GM19099 (cell line): Measurements from ENCODE around the gene CELA2B.

Experiments
- POLR2A ChIP-seq: IDR thresholded peaks from 3 replicates; pipeline ENCODE4 v1.6.1; 2011; ENCODE audit warnings: low read depth; ENCODE audit not compliant: insufficient read length; ENCODE audit errors: extremely low read depth

Gene CELA2B

DNA sequence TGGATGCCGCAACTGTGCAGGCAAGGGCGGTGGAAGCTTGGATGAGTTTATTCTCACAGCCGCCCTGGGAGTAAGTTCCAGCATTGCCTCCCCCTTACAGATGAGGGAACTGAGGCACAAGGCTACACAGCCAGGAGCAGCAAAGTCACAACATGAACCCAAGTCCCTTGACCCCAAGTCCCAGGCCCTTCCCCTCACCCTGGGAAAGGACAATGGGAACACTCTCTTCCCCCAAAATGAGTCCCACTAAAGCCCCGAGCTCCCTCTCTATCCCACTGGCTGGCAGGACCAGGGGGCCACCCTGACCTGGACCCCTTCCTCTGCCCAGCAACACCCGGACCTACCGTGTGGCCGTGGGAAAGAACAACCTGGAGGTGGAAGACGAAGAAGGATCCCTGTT is 33.8 kb upstream of the CELA2B start:
- no peak for TF ChIP-seq POLR2A

DNA sequence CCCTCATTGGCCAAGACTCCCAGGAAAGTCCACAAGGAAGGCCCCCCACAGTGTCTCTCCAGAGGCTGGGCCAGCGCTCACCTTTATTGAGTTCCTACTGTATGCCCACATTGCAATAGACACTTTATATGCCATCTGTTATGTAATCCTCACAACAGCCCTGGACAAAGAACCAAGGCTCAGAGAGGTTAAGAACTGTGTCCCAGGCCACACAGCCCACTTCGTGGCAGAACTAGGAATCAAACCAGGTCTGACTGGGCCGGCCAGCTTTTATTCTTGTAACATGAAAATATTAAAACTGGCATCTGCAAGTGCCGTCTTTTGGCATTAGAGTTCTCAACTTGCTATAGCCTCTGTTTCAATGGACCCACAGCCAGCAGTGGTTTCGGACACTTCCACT is 33.1 kb upstream of the CELA2B start:
- no peak for TF ChIP-seq POLR2A

DNA sequence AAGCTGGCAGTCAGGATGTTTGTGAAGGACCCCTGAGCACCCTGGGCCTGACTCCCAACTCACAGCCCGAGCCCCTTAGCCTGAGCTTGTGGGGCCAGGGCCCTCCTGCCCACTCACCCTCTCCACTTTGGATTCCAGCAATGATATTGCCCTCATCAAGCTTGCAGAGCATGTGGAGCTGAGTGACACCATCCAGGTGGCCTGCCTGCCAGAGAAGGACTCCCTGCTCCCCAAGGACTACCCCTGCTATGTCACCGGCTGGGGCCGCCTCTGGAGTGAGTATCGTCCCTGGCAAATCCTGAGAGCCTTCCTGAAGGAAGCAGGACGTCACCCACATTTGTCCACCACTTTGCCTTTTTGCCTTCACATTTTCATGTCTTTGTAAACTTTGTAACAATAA is 32.6 kb upstream of the CELA2B start:
- TF ChIP-seq POLR2A: no peak

DNA sequence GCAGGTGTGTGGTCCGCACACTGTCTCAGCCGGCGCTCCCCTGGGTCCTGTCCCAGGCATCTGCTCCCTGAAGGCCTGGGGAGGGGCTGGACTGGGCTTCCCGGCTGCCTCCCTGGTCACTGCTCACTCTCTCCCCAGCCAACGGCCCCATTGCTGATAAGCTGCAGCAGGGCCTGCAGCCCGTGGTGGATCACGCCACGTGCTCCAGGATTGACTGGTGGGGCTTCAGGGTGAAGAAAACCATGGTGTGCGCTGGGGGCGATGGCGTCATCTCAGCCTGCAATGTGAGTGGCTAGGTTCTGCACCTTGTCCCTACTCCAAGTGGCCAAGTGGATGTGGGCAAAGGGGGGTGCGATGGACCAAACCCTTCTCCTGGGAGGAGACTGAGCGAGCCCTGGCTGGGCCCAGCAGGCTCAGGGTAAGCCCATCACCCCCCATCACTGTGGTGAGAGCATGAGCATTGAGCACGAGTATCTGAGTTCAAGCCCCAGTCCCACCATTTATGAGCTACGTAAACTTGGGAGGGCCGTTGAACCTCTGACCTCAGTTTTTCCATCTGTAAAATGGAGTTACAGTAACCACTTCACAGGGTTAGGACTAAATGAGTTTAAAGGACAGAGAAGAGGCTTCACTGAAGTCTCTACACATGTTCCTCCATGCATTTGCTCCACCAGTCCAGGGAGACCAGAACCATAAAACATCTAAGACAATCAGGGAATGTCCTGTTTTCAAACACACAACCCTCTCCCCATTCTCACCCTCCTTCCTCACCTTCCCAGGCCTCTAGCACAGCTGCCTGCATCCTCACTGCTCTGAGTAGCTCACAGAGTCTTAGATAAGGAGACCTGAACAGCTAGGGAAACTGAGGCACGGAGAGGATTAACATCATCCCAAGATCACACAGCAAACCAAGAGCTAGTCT is 31.2 kb upstream of the CELA2B start:
- TF ChIP-seq POLR2A: no peak

DNA sequence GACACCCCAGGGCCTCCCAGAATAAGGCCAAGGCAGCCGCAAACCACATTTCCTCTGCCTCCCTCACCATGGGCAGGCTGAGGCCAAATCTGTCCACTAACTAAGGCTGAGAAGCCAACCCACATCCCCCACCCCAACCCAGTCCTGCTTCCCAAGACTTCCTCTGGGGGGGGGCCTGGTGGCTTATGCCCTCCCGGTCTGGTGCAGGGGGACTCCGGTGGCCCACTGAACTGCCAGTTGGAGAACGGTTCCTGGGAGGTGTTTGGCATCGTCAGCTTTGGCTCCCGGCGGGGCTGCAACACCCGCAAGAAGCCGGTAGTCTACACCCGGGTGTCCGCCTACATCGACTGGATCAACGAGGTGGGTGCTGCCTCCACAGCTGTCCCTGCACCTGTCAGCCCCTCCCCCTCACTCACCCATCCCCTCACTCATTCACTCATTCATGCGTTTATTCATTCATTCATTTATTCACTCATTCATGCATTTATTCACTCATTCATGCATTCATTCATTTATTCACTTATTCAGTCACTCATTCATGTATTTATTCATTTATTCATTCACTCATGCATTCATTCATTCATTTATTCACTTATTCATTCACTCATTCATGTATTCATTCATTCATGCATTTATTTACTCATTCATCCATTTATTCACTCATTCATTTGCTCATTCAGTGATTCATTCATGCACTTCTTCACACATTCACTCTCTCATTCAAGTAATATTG is 30.3 kb upstream of the CELA2B start:
- no peak for TF ChIP-seq POLR2A

DNA sequence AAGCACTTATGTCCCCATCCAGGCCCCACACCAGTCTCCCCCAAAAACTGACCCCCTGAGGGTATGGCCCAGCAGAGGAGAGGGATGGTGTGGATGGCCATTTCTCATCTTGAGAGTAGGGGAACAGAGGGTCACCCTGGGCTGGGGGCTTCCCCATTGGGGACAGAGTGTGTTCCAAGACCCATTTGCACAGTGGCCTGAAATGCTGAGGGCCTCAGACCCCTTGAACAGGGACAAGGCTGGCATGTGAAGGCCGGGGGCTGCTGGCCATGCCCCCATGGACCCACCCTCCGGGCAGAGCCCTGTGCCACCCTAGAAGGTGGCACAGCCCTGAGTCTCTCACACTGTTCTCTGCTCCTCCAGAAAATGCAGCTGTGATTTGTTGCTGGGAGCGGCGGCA is 29.7 kb upstream of the CELA2B start:
- no peak for TF ChIP-seq POLR2A

DNA sequence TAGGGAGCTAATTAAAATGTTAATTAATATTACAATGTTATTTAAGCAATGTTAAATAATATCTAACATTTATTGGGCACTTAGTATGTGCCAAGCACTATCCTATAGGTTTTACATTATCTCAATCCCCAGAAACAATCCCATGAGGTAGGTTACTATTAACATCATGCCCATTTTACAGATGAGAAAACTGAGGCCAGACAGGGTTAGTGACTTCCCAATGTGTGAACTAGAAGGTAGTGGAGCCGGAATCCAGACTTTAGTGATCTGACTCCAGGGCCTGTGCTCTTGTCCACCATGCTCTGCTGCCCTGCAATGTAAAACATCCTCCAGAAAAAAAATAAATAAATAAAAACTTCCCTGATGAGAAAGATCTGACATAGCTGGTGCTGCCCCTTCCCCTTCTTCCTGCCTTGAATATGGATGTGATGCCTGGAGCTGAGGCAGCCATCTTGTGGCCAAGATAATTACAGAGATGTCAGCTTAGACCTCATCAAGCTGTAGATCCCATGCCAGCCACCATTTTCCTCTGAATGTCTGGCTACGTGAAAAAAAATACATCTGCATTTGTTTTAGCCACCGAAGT is 26.9 kb upstream of the CELA2B start:
- no peak for TF ChIP-seq POLR2A

DNA sequence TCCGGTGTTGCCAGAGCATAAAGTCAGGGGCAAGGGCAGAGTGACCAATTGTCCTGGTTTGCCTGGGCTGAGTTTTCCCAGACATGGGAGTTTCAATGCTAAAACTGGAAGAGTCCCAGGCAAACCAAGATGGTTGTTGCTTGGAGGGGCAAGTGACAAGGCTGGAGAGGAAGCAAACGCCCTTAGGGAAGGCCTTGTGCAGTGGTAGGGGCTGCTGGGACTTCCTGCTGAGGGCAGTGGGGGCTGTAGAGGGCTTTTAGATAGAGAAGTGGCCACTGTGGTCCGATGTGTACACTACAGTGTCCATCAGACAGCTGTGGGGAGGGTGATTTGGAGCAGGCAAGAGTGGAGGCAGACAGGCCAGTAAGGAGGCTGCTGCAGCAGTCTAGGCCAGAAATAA is 26.3 kb upstream of the CELA2B start:
- TF ChIP-seq POLR2A: no peak

DNA sequence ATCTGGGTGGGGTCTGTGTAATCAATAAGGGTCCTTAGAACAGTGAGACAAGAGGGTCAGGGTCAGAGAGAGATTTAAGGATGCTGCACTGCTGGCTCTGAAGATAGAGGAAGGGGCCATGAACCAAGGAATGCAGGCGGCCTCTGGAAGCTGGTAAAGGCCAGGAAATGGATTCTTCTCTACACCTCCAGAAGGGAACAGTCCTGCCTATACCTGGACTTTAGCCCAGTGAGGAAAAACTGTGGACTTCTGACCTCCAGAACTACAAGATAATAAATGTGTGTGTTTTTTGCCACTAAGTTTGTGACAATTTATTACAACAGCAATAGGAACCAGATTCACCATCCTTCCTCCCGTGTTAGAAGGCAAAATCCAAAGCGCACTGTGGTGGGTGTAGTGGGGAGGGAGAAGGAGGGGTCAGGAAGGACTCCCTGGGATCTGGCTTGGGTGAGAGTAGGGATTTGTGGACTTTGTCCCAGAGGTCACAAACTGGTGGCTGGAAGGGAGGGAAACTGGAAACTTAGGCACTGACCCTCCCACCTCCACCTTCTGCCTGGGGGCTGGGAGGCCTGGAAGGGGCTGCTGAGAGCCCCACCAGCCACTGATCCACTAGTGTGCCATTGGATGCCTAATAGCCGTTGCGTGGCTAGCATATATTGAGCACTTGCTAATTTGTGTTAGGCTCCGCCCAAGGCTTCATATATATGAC is 24.7 kb upstream of the CELA2B start:
- no peak for TF ChIP-seq POLR2A

DNA sequence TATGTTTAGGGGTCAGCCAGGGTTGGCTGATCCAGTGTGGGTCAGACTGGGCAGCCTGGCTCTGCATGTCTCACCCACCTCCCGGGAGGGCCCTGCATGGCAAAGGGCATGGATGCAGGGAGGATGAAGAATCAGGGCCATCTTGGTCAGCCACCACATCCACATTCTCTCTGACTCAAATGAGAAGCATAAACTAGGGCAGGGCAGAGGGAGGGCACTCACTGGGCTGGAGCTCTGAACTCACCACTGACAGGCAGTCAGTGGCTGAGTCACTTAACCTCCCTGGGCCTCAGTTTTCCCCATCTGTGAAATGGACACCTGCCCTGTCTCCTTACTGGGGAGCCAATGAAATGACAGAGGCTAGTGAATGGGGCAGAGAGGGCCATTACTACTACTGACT is 23.7 kb upstream of the CELA2B start:
- no peak for TF ChIP-seq POLR2A

DNA sequence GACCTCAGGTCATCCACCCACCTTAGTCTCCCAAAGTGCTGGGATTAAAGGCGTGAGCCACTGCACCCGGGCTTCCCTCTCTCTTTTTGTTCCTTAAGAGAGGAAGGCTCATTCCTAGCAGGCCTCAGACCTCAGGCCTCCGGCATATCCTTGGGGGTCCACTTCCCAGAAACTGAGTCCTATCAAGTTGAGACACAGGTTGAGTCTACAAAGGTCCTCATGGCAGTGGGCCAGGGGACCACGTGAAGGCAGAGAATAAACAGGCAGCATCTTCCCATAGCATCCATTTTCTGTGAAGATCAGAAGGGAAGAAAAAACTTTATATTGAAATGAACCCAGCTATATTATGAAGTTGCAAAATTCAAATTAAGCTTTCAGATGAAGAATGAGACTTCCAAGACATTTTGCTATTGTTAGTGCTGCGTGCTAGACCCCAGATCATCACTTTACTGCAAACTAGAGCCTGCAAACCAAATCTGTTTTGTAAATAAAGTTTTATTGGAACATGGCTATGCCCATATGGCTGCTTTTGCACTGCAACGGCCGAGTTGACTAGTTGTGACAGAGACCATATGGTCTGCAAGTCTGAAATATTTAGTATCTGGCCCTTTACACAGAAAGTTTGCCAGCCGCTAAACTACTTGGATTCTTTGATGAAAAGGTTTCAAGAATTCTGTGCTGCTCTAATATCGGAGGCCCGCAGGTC is 22.9 kb upstream of the CELA2B start:
- no peak for TF ChIP-seq POLR2A

DNA sequence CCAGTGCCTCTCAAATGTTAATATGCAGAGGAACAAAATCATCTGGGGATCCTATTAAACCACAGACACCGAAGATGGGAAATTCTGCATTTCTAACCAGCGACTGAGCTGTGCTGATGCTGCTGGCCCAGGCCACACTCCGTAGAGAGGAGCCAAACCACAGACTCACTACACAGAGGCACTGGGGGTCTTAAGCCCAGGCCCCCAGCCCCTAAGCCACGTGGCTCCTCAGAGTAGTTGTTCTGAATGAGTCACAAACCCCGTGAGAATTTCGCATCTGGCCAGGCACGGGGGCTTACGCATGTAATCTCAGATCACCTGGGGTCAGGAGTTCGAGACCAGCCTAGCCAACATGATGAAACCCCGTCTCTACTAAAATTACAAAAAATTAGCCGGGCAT is 22.2 kb upstream of the CELA2B start:
- no peak for TF ChIP-seq POLR2A

DNA sequence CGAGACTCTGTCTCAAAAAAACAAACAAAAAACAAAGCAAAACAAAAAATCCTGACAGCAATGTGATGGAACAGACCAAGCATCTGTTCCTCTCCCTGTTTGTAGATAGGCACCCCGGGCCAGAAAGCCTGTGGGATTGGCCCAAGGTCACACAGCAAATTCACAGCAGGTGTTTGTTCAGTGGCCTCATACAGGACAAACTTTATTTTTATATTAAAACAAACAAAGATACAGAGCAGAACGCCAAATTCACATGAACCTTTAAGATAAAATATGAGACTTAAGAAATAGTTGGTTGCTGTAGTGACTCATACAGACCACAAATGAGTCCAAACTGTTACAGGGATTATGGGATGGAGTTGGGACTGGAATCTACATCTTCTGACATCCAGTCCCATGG is 21.6 kb upstream of the CELA2B start:
- no peak for TF ChIP-seq POLR2A

DNA sequence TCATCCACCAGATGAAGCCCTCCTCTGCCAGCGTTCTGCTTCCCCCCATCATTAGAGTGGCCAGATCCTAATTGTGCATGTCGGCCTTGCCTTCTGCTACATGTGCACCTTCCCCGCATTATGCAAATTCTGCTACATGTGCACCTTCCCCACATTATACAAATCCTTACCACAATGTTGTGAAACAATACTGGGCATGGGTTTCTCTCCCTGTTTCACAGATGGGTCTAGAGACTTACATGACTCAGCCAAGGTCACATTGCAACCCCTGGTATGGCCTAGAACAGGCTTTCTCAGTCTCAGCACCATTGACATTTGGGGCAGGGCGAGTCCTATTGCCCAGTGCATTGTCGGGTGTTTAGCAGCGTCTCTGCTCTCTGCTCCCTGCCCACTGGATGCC is 20.4 kb upstream of the CELA2B start:
- no peak for TF ChIP-seq POLR2A

DNA sequence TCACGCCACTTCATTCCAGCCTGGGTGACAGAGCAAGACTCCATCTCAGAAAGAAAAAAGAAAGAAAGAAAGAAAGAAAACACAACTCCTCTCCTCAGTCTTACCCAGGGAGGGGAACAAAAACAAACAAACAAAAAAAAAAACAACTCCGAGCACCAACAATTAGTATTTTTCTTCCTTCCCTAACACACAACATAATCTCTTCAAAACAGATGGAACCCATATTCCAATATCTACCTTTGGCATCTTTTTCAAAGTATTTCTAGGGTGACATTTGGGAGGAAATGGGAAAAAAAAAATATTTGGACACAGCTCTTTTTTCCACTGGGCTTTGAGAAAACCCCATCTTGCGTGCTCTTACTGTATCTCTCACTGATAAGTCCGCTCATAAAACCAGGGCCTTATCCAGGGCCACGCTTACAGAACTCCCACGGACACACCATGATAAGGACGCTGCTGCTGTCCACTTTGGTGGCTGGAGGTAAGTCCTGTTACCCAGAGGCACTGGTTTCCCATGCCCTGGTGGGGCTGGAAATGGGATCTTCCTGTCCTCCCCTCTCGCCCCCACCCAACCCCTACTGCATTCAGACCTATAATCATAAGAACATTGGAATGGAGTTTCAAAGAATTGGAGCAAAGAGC is 19.5 kb upstream of the CELA2B start, which contains the start of gene CELA2A:
CELA2A (plus strand) TSS at position 420 of the 642 bp plus-strand sequence; CDS start at position 442, 22 bp downstream.
- TF ChIP-seq POLR2A: no peak

DNA sequence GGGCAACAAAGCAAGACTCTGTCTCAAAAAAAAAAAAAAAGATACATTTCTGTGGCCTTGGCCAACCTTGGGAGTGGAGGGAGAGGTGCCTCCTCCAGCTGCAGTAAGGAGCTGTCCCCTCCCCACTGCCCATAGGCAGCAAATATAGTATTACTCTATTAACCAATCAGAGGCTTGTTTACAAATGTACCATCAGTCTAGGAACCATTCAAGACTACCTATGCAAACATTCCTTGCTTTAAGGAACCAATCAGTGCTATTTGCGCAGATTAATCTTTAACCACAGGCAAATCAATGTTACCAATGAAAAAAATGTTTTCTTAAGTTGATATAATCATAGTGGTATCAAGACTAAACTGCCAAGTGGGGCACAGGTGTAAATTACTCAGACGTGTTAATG is 18.3 kb upstream of the CELA2B start:
- no peak for TF ChIP-seq POLR2A
